MM.1S (cell line): ENCODE measurements around the gene CGN.

Experiments
- EZH2 ChIP-seq: fragments of 300-600 bp; sonication (generic); optimal IDR thresholded peaks from 2 replicates; pipeline ENCODE3; 2017; ENCODE audit warnings: low read depth, mild to moderate bottlenecking, antibody characterized with exemption, low read length, mixed read lengths
- TF ChIP-seq, protein P1 (sequence below): fragments of 300-600 bp; sonication (generic); IDR thresholded peaks from 2 replicates; pipeline ENCODE4 v1.5.1; 2016; ENCODE audit warnings: antibody characterized with exemption, low read length, mixed read lengths

DNA sequence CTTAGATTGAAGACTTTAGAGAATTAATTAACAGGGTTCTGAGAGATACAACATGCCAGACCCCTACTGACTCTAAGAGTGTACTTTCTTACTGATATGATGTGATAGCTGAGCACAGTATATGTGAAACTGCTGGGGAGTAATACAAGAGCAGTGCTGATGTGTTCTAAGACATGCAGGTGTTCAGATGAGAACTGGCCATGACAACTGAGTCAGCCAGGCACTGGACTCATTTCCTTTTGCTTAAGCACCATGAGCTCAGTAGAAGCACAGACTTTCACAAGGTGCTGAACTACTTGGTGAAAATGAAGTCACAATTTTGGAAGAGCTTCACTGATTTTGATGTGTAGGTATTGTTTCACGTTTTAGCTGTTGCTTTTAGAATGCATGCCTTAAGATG is 36.0 kb upstream of the CGN start:
- TF ChIP-seq, protein P1, sequence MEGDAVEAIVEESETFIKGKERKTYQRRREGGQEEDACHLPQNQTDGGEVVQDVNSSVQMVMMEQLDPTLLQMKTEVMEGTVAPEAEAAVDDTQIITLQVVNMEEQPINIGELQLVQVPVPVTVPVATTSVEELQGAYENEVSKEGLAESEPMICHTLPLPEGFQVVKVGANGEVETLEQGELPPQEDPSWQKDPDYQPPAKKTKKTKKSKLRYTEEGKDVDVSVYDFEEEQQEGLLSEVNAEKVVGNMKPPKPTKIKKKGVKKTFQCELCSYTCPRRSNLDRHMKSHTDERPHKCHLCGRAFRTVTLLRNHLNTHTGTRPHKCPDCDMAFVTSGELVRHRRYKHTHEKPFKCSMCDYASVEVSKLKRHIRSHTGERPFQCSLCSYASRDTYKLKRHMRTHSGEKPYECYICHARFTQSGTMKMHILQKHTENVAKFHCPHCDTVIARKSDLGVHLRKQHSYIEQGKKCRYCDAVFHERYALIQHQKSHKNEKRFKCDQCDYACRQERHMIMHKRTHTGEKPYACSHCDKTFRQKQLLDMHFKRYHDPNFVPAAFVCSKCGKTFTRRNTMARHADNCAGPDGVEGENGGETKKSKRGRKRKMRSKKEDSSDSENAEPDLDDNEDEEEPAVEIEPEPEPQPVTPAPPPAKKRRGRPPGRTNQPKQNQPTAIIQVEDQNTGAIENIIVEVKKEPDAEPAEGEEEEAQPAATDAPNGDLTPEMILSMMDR = no peak
- no peak for TF ChIP-seq EZH2
